HepG2 (cell line): ENCODE results near the gene ENPP7. TPM values are rescaled to one million over a fixed set of nuclear protein-coding genes. Genes with fewer than 3 reads are reported as not detected.
A peak's percentile ranks its signal among the peaks of the same experiment; 100 is the strongest.

Source experiments
- ZBTB10 ChIP-seq: sonication (generic); formaldehyde crosslinking; IDR thresholded peaks from 2 replicates; pipeline ENCODE4 v1.4.0; 2020; ENCODE audit warnings: missing genetic modification reagents, borderline replicate concordance
- ZBTB39 ChIP-seq: sonication (generic); formaldehyde crosslinking; IDR thresholded peaks from 2 replicates; pipeline ENCODE4 v1.5.0; 2020; ENCODE audit warnings: missing genetic modification reagents
- ZMAT3 ChIP-seq: sonication (generic); formaldehyde crosslinking; conservative IDR thresholded peaks from 2 replicates; pipeline ENCODE4 v1.7.0; 2021; ENCODE audit warnings: missing genetic modification reagents
- ZNF691 ChIP-seq: sonication (generic); formaldehyde crosslinking; IDR thresholded peaks from 2 replicates; pipeline ENCODE4 v1.4.0; 2020; ENCODE audit warnings: missing genetic modification reagents, low read depth, mild to moderate bottlenecking, borderline replicate concordance
- polyA plus RNA-seq, 8 experiments: library from polyadenylated mRNA; depleted of rRNA in 3 of 8; stranded (reverse) in 7 of 8; unstranded in 1 of 8; fragments of >200 nt; fragmentation: Illumina TruSeq in 4 of 8; extraction: Trizol in 4 of 8; gene quantifications; 2 replicates each; pipeline versions ENCODE4 v1.2.1 to v1.2.3, GENCODE V29; 2011 to 2016; ENCODE audit warnings: low read depth in 4 of 8, missing spikeins in 1 of 8, mixed read lengths in 1 of 8; ENCODE audit not compliant: insufficient read depth in 1 of 8
- total RNA-seq, 5 experiments: library from RNA; depleted of rRNA; stranded (reverse); fragments of >200 nt; fragmentation: Illumina TruSeq; extraction: Trizol; gene quantifications; 2 replicates each; pipeline ENCODE4 v1.2.3, GENCODE V29; 2016; ENCODE audit warnings: low read depth in 1 of 5

Gene ENPP7
- total and polyA plus RNA-seq, 2 of the 13 experiments (the other 11 are each of a cell fraction or from before 2014, with no cell fraction given), result 1.1 to 2.2 TPM

GRCh38 chr17:79738643-79739042, 7.9 kb downstream of the ENPP7 start (continued):
- TF ChIP-seq ZBTB10 (CRISPR knock-in tag) (no peak), ZBTB39 (CRISPR knock-in tag) (no peak), ZMAT3 (CRISPR knock-in tag) (no peak), ZNF691 (CRISPR knock-in tag) (0 out of 2 replicates have a peak, but pooled peaks have one; percentile 14)
